NK-92 treated with Interleukin-12 subunit alpha and Interleukin-12 subunit beta, amount 100 ng/mL, for 24 hours (cell line): ENCODE measurements around the gene MET.
"Not testable (repeated sequence)": the region's sequence is repeated elsewhere in the genome, so short reads cannot be mapped to it uniquely, and the experiment has no call there.

Experiments used
- DNase-seq: peaks from one replicate; lab custom pipeline; 2025; lab: John Stamatoyannopoulos, UW

Gene MET

GRCh38 chr7:116810267-116811116, 138.5 kb downstream of the MET start:
- no peak for DNase-seq

- no peak for DNase-seq
Observed at GRCh38 chr7:116811768-116812167, 139.8 kb downstream of the MET start.

- no peak for DNase-seq
Observed at GRCh38 chr7:116812860-116813259, 140.9 kb downstream of the MET start.

GRCh38 chr7:116813371-116813770, 141.4 kb downstream of the MET start:
- not testable (repeated sequence) for DNase-seq

- no peak for DNase-seq
Observed at GRCh38 chr7:116815041-116815440, 143.0 kb downstream of the MET start.

- DNase-seq, result no peak
Observed at GRCh38 chr7:116820149-116820548, 148.2 kb downstream of the MET start.

- DNase-seq, result not testable (repeated sequence)
Observed at GRCh38 chr7:116821647-116822046, 149.7 kb downstream of the MET start.

- DNase-seq, result no peak
Observed at GRCh38 chr7:116824449-116824848, 152.5 kb downstream of the MET start.

- DNase-seq, result no peak
Observed at GRCh38 chr7:116828281-116828680, 156.3 kb downstream of the MET start.

- DNase-seq, result no peak
Observed at GRCh38 chr7:116829041-116829440, 157.0 kb downstream of the MET start.

GRCh38 chr7:116829493-116829892, 157.5 kb downstream of the MET start:
- DNase-seq, result no peak

- no peak for DNase-seq
Observed at GRCh38 chr7:116832692-116833091, 160.7 kb downstream of the MET start.

- DNase-seq, result no peak
Observed at GRCh38 chr7:116834815-116835504, 163.0 kb downstream of the MET start.

GRCh38 chr7:116836048-116836447, 164.1 kb downstream of the MET start:
- DNase-seq, result no peak

- DNase-seq, result no peak
Observed at GRCh38 chr7:116836911-116837310, 164.9 kb downstream of the MET start.

- DNase-seq, result no peak
Observed at GRCh38 chr7:116837586-116837985, 165.6 kb downstream of the MET start.

- no peak for DNase-seq
Observed at GRCh38 chr7:116840256-116840655, 168.3 kb downstream of the MET start.

GRCh38 chr7:116842371-116842770, 170.4 kb downstream of the MET start:
- DNase-seq, result no peak

GRCh38 chr7:116843378-116843777, 171.4 kb downstream of the MET start:
- no peak for DNase-seq
